Smooth muscle cell (in vitro differentiated cells): Measurements from ENCODE around the gene CPEB1. TPM values are rescaled to one million over a fixed set of nuclear protein-coding genes. Genes with fewer than 3 reads are reported as not detected.

Source experiments
- DNase-seq: peaks from one replicate; lab custom pipeline; 2025; ENCODE audit not compliant: unreplicated experiment; lab: John Stamatoyannopoulos, UW
- H2AFZ ChIP-seq: fragments of 200-600 bp; sonication (generic); 2 replicates; pipeline ENCODE4 v1.6.0; 2016; ENCODE audit warnings: antibody characterized with exemption, low read depth, mild to moderate bottlenecking
- H3F3A ChIP-seq: fragments of 200-600 bp; sonication (generic); 2 replicates; pipeline ENCODE4 v1.6.0; 2017; ENCODE audit warnings: antibody characterized with exemption, low read depth
- H3K27ac ChIP-seq: fragments of 200-600 bp; sonication (generic); 2 replicates; pipeline ENCODE4 v1.5.1; 2016; ENCODE audit warnings: low read depth, mild to moderate bottlenecking
- H3K27me3 ChIP-seq: fragments of 200-600 bp; sonication (generic); 2 replicates; pipeline ENCODE4 v1.6.1; 2016; ENCODE audit warnings: low read depth, mild to moderate bottlenecking
- H3K36me3 ChIP-seq: fragments of 200-600 bp; sonication (generic); 2 replicates; pipeline ENCODE4 v1.5.1; 2016; ENCODE audit warnings: low read depth
- H3K4me1 ChIP-seq: fragments of 200-600 bp; sonication (generic); 2 replicates; pipeline ENCODE4 v1.5.1; 2016; ENCODE audit warnings: low read depth
- H3K4me2 ChIP-seq: fragments of 200-600 bp; sonication (generic); 2 replicates; pipeline ENCODE4 v1.6.0; 2016; ENCODE audit warnings: mild to moderate bottlenecking
- H3K4me3 ChIP-seq: fragments of 200-600 bp; sonication (generic); 2 replicates; pipeline ENCODE4 v1.5.1; 2016; ENCODE audit warnings: mild to moderate bottlenecking
- H3K79me2 ChIP-seq: fragments of 200-600 bp; sonication (generic); 2 replicates; pipeline ENCODE4 v1.6.0; 2016; ENCODE audit warnings: low read depth, mild to moderate bottlenecking
- H3K9ac ChIP-seq: fragments of 200-600 bp; sonication (generic); 2 replicates; pipeline ENCODE4 v1.6.0; 2016; ENCODE audit warnings: low read depth
- H3K9me3 ChIP-seq: fragments of 200-600 bp; sonication (generic); replicated peaks from 2 replicates; pipeline ENCODE4 v1.5.1; 2016; ENCODE audit warnings: low read depth
- H4K20me1 ChIP-seq: fragments of 200-600 bp; sonication (generic); 2 replicates; pipeline ENCODE4 v1.6.0; 2016; ENCODE audit warnings: low read depth
- WGBS: methylation state at CpG from one replicate; pipeline ENCODE4 v1.1.7; 2016; ENCODE audit warnings: low lambda C conversion rate; 5-methylcytosine and 5-hydroxymethylcytosine counted together
- polyA plus RNA-seq: library from polyadenylated mRNA; unstranded; fragments of >200 nt; fragmentation: Nextera tagmentation; extraction: Ambion mirVana; gene quantifications from 2 replicates; pipeline ENCODE4 v1.2.1, GENCODE V29; 2016
- total RNA-seq: library from RNA; depleted of rRNA; stranded (reverse); fragments of >200 nt; gene quantifications from 2 replicates; pipeline ENCODE4 v1.2.3, GENCODE V29; 2014
- TF ChIP-seq, protein P1 (sequence below): fragments of 200-600 bp; sonication (generic); IDR thresholded peaks from 2 replicates; pipeline ENCODE4 v1.5.1; 2017; ENCODE audit warnings: borderline replicate concordance, mild to moderate bottlenecking, antibody characterized with exemption; ENCODE audit not compliant: insufficient read depth, poor library complexity, severe bottlenecking

The CPEB1 gene
- total and polyA plus RNA-seq, 2 experiments from 2014 or later = 5.8 to 9.8 TPM

DNA sequence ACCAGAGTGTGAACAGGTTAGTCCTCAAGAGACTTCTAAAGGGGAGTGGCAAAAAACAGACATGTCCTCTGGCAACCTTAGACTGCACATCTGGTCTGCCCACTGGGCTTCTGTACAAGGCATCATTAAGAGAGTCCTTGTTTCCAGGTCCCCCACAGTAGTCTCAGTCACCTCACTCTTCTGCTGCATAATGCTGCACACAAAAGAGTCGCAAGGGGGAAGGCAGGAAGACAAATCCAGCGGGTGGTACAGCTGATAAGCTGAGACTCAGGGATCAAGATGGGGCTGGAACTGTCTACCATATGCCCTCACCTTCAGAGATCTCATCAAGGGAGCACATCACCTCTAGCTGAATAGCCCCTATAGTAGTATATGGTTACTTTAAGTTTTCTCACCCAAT, 79.5 kb downstream of the CPEB1 start:
- H3K4me1 ChIP-seq = peaks cover 16% of the 10 kb centered on the region
- no peaks in the 10 kb centered on the region for H3K27me3 ChIP-seq
- H3K79me2 ChIP-seq = peaks cover 3% of the 10 kb centered on the region
- no peak overlapping the region for H3K27ac ChIP-seq
- H4K20me1 ChIP-seq = no peaks in the 10 kb centered on the region
- TF ChIP-seq, protein P1, sequence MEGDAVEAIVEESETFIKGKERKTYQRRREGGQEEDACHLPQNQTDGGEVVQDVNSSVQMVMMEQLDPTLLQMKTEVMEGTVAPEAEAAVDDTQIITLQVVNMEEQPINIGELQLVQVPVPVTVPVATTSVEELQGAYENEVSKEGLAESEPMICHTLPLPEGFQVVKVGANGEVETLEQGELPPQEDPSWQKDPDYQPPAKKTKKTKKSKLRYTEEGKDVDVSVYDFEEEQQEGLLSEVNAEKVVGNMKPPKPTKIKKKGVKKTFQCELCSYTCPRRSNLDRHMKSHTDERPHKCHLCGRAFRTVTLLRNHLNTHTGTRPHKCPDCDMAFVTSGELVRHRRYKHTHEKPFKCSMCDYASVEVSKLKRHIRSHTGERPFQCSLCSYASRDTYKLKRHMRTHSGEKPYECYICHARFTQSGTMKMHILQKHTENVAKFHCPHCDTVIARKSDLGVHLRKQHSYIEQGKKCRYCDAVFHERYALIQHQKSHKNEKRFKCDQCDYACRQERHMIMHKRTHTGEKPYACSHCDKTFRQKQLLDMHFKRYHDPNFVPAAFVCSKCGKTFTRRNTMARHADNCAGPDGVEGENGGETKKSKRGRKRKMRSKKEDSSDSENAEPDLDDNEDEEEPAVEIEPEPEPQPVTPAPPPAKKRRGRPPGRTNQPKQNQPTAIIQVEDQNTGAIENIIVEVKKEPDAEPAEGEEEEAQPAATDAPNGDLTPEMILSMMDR = no peak
- no peak overlapping the region for H3K9ac ChIP-seq
- H3K36me3 ChIP-seq = no peaks in the 10 kb centered on the region
- no peak overlapping the region for H3K4me3 ChIP-seq
- no peaks in the 10 kb centered on the region for H3F3A ChIP-seq
- 92% methylated on average over 2 of the region's 2 CpGs for WGBS
- H3K9me3 ChIP-seq = no peaks in the 10 kb centered on the region
- H3K4me2 ChIP-seq = no peak overlapping the region
- H2AFZ ChIP-seq = no peak overlapping the region
- DNase-seq = no peak

DNA sequence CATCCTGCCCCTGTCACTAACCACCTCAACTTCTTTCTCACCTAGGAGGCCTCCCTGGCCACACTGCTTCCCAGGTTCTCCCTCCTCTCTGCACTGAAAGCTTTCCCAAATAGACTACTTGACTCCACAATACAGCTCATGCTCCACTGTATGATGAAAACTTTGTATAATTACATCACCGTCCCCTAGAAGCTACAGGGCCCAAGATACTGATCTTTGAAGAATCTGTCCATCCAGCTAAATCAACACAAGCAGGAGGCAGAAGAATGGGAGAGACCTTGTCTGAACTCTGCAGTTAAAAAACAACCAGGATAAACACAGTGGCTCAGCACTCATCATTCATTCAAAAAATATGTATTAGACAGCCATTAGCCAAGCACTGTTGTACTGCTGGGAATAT, 80.5 kb downstream of the CPEB1 start:
- DNase-seq = no peak
- no peaks in the 10 kb centered on the region for H3K27me3 ChIP-seq
- H4K20me1 ChIP-seq = no peaks in the 10 kb centered on the region
- TF ChIP-seq, protein P1 = no peak
- peaks cover 19% of the 10 kb centered on the region for H3K4me1 ChIP-seq
- H3K9ac ChIP-seq = no peak overlapping the region
- no peak overlapping the region for H3K27ac ChIP-seq
- WGBS = 41% methylated on average over 1 of the region's 1 CpG
- H3K79me2 ChIP-seq = peaks cover 3% of the 10 kb centered on the region
- H3K9me3 ChIP-seq = no peaks in the 10 kb centered on the region
- no peak overlapping the region for H3K4me3 ChIP-seq
- no peaks in the 10 kb centered on the region for H3F3A ChIP-seq
- H3K4me2 ChIP-seq = no peak overlapping the region
- H3K36me3 ChIP-seq = no peaks in the 10 kb centered on the region
- no peak overlapping the region for H2AFZ ChIP-seq

DNA sequence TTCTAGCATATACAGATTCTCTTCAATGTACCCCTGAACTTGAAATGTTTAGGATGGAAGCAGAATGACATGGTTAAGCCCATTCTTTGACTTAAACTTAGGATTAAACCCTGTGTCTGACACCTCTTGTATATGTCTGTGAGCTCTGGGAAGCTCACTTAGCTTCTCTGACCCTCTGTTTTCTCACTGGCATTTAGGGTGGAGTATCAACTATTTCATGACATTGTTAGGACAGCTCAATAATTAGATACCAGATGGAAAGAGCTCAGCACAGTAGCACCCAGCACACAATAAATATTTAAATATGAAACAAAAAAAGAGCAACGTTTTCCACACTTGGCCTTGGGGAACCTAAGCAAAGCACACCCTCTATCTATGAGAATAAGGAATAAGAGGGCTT, 88.7 kb downstream of the CPEB1 start:
- H3F3A ChIP-seq = no peaks in the 10 kb centered on the region
- no peak for DNase-seq
- H3K4me3 ChIP-seq = no peak overlapping the region
- no peaks in the 10 kb centered on the region for H3K36me3 ChIP-seq
- H3K9ac ChIP-seq = no peak overlapping the region
- 85% methylated on average over 1 of the region's 1 CpG for WGBS
- H3K9me3 ChIP-seq = no peaks in the 10 kb centered on the region
- no peaks in the 10 kb centered on the region for H3K27me3 ChIP-seq
- no peak overlapping the region for H3K27ac ChIP-seq
- H3K4me2 ChIP-seq = no peak overlapping the region
- TF ChIP-seq, protein P1 = no peak
- H3K79me2 ChIP-seq = no peaks in the 10 kb centered on the region
- no peak overlapping the region for H2AFZ ChIP-seq
- peaks cover 3% of the 10 kb centered on the region for H3K4me1 ChIP-seq
- no peaks in the 10 kb centered on the region for H4K20me1 ChIP-seq

DNA sequence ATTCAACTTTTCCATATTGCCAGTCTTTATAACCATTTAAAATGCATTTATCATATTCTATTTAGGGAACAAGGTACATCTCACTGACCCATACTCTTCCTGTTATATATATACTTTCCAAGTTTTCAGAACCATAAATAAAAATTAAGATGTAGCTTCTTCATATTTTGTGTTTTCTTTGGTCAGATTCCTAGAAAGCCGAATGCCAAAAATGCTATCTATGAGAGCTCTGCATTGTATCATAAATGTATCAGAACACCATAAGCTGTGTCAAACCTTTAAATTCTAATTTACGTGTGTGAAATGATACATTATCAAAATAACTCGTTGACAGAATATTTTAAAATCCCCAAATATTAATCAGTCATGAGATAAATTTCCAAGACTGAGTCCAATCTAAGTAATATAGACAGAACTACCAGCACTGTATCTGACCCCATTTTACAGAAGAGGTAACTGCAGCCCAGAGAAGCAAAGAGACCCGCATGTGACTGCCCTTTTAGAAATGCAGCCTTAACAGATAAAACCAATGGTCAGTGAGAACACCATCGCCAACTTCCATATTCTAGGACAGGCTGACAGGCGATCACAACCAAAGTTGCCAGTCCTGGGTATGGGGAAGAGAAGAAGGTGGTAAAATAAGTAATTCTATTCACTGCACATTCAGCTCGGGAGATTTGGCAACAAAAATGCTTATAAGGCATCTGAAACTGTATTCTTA, 90.7 kb downstream of the CPEB1 start:
- H3K4me3 ChIP-seq = no peak overlapping the region
- no peak overlapping the region for H3K9ac ChIP-seq
- H3K79me2 ChIP-seq = no peaks in the 10 kb centered on the region
- no peaks in the 10 kb centered on the region for H4K20me1 ChIP-seq
- DNase-seq = no peak
- H3K4me1 ChIP-seq = no peaks in the 10 kb centered on the region
- H3K4me2 ChIP-seq = no peak overlapping the region
- TF ChIP-seq, protein P1 = no peak
- no peaks in the 10 kb centered on the region for H3K9me3 ChIP-seq
- no peaks in the 10 kb centered on the region for H3K36me3 ChIP-seq
- H3K27me3 ChIP-seq = no peaks in the 10 kb centered on the region
- WGBS = 88% methylated on average over 7 of the region's 7 CpGs
- H3K27ac ChIP-seq = no peak overlapping the region
- no peak overlapping the region for H2AFZ ChIP-seq
- no peaks in the 10 kb centered on the region for H3F3A ChIP-seq
